ENCODE results near the gene KIF6.
"Not testable (repeated sequence)": the region's sequence is repeated elsewhere in the genome, so short reads cannot be mapped to it uniquely, and the experiment has no call there.

Gene KIF6

GRCh38 chr6:39706819-39707335, 18.3 kb downstream of the KIF6 start:
- no peak for DNase-seq

GRCh38 chr6:39702265-39702664, 22.9 kb downstream of the KIF6 start:
- no peak for DNase-seq

GRCh38 chr6:39700362-39700761, 24.8 kb downstream of the KIF6 start:
- no peak for DNase-seq

GRCh38 chr6:39698789-39699188, 26.4 kb downstream of the KIF6 start:
- DNase-seq: no peak

GRCh38 chr6:39696986-39697788, 28.0 kb downstream of the KIF6 start:
- no peak for DNase-seq

- DNase-seq: no peak
Measured at GRCh38 chr6:39695447-39695846, 29.8 kb downstream of the KIF6 start.

GRCh38 chr6:39693206-39693605, 32.0 kb downstream of the KIF6 start:
- no peak for DNase-seq

- DNase-seq: no peak
Measured at GRCh38 chr6:39688494-39688893, 36.7 kb downstream of the KIF6 start.

GRCh38 chr6:39686976-39687375, 38.2 kb downstream of the KIF6 start:
- DNase-seq: no peak

GRCh38 chr6:39685938-39686337, 39.3 kb downstream of the KIF6 start:
- DNase-seq: no peak

- no peak for DNase-seq
Measured at GRCh38 chr6:39685489-39685826, 39.8 kb downstream of the KIF6 start.

- no peak for DNase-seq
Measured at GRCh38 chr6:39684790-39685488, 40.3 kb downstream of the KIF6 start.

GRCh38 chr6:39681674-39682121, 43.5 kb downstream of the KIF6 start:
- DNase-seq: no peak

GRCh38 chr6:39678914-39679313, 46.3 kb downstream of the KIF6 start:
- no peak for DNase-seq

GRCh38 chr6:39677318-39677717, 47.9 kb downstream of the KIF6 start:
- DNase-seq: not testable (repeated sequence)

GRCh38 chr6:39670519-39670918, 54.7 kb downstream of the KIF6 start:
- DNase-seq: no peak

GRCh38 chr6:39669973-39670342, 55.2 kb downstream of the KIF6 start:
- DNase-seq: no peak

- DNase-seq: no peak
Measured at GRCh38 chr6:39669207-39669972, 55.8 kb downstream of the KIF6 start.

GRCh38 chr6:39666706-39667489, 58.3 kb downstream of the KIF6 start:
- DNase-seq: no peak

GRCh38 chr6:39665861-39666260, 59.3 kb downstream of the KIF6 start:
- no peak for DNase-seq

- no peak for DNase-seq
Measured at GRCh38 chr6:39664173-39664572, 61.0 kb downstream of the KIF6 start.

GRCh38 chr6:39657355-39658135, 67.7 kb downstream of the KIF6 start:
- no peak for DNase-seq

Data from activated CD4-positive, alpha-beta T cell treated with anti-CD3 and anti-CD28 coated beads, Interleukin-2, Interleukin-6, amounts not matched to agents 100 ng/mL and 50 ng/mL, durations not matched to agents 16 hours and 8 hours (primary cell).